CD14-positive monocyte (primary cell): ENCODE measurements around the gene ILK. TPM values are rescaled to one million over a fixed set of nuclear protein-coding genes. Genes with fewer than 3 reads are reported as not detected.

Experiments used
- DNase-seq, 3 donors: peaks; one replicate each; pipeline ENCODE4 v3.0.0-alpha.2; 2011 to 2022
- H2AFZ ChIP-seq: 2 replicates; pipeline ENCODE4 v1.6.0; 2012; ENCODE audit warnings: mild to moderate bottlenecking, low read depth, low read length, inconsistent platforms; ENCODE audit not compliant: insufficient read depth, poor library complexity, severe bottlenecking
- H3K27ac ChIP-seq, 2 donors: 1 replicate in 1 of 2; 2 replicates in 1 of 2; pipeline ENCODE4 v1.5.1; 2012 to 2013; ENCODE audit warnings: low read length in 2 of 2, control low read depth in 1 of 2, inconsistent platforms in 1 of 2, low read depth in 1 of 2, mild to moderate bottlenecking in 1 of 2
- H3K27me3 ChIP-seq, 2 donors: one replicate each; pipeline versions ENCODE4 v1.6.0 to v1.6.1; 2011 to 2013; ENCODE audit warnings: low read length in 2 of 2; ENCODE audit not compliant: control insufficient read depth in 2 of 2, insufficient read depth in 2 of 2
- H3K36me3 ChIP-seq, 2 donors: replicated peaks in 1 of 2; 1 replicate in 1 of 2; 2 replicates in 1 of 2; pipeline versions ENCODE4 v1.5.1 to v1.6.1; 2012 to 2013; ENCODE audit warnings: low read length in 2 of 2, control low read depth in 1 of 2, inconsistent platforms in 1 of 2, mild to moderate bottlenecking in 1 of 2; ENCODE audit not compliant: insufficient read depth in 2 of 2, control insufficient read depth in 1 of 2
- H3K4me1 ChIP-seq, 2 donors: 1 replicate in 1 of 2; 2 replicates in 1 of 2; pipeline versions ENCODE4 v1.5.1 to v1.6.1; 2012 to 2013; ENCODE audit warnings: low read length in 2 of 2, control low read depth in 1 of 2, inconsistent platforms in 1 of 2, mild to moderate bottlenecking in 1 of 2, moderate library complexity in 1 of 2; ENCODE audit not compliant: insufficient read depth in 2 of 2, control insufficient read depth in 1 of 2
- H3K4me2 ChIP-seq: replicated peaks from 2 replicates; pipeline ENCODE3; 2012; ENCODE audit warnings: low read length, moderate library complexity, mild to moderate bottlenecking; ENCODE audit not compliant: poor library complexity, severe bottlenecking; ENCODE audit errors: extremely low read depth
- H3K4me3 ChIP-seq, 3 experiments: fragments of 200-600 bp in 1 of 3; sonication (generic) in 1 of 3; replicated peaks in 1 of 3; 1 replicate in 2 of 3; 2 replicates in 1 of 3; pipeline ENCODE4 v1.5.1; 2011 to 2013; ENCODE audit warnings: low read length in 3 of 3, mild to moderate bottlenecking in 3 of 3, control low read depth in 2 of 3, low read depth in 2 of 3, inconsistent platforms in 1 of 3, moderate library complexity in 1 of 3
- H3K79me2 ChIP-seq: 2 replicates; pipeline ENCODE4 v1.6.0; 2012; ENCODE audit warnings: mild to moderate bottlenecking, control low read depth, inconsistent platforms, low read length, moderate library complexity; ENCODE audit not compliant: insufficient read depth
- H3K9ac ChIP-seq: 2 replicates; pipeline ENCODE4 v1.6.0; 2017; ENCODE audit warnings: low read length, mild to moderate bottlenecking; ENCODE audit not compliant: insufficient read depth, poor library complexity, severe bottlenecking
- H3K9me3 ChIP-seq, 2 donors: replicated peaks in 1 of 2; 1 replicate in 1 of 2; 2 replicates in 1 of 2; pipeline versions ENCODE4 v1.5.1 to v1.6.1; 2012 to 2013; ENCODE audit warnings: low read length in 2 of 2, control low read depth in 1 of 2; ENCODE audit not compliant: control insufficient read depth in 1 of 2, insufficient read depth in 1 of 2
- H4K20me1 ChIP-seq: 2 replicates; pipeline ENCODE4 v1.6.0; 2012; ENCODE audit warnings: mild to moderate bottlenecking, low read length, control low read depth, moderate library complexity; ENCODE audit not compliant: insufficient read depth
- H3K27ac Mint-ChIP-seq, 7 donors: one replicate each; pipeline ENCODE4 v1.8.0; 2020; ENCODE audit warnings: mild to moderate bottlenecking in 7 of 7, mixed read lengths in 7 of 7, moderate library complexity in 6 of 7, inconsistent platforms in 2 of 7
- H3K27me3 Mint-ChIP-seq, 3 donors: one replicate each; pipeline ENCODE4 v1.8.0; 2021 to 2022; ENCODE audit warnings: low read depth in 3 of 3, mild to moderate bottlenecking in 3 of 3, mixed read lengths in 3 of 3, moderate library complexity in 3 of 3, inconsistent platforms in 1 of 3
- H3K36me3 Mint-ChIP-seq, 2 donors: one replicate each; pipeline ENCODE4 v1.8.0; 2020; ENCODE audit warnings: mixed read lengths in 2 of 2, inconsistent platforms in 1 of 2, mild to moderate bottlenecking in 1 of 2
- H3K4me1 Mint-ChIP-seq: one replicate; pipeline ENCODE4 v1.8.0; 2020; ENCODE audit warnings: mild to moderate bottlenecking, mixed read lengths
- H3K4me3 Mint-ChIP-seq, 2 donors: one replicate each; pipeline ENCODE4 v1.8.0; 2020; ENCODE audit warnings: mild to moderate bottlenecking in 2 of 2, mixed read lengths in 2 of 2, moderate library complexity in 1 of 2
- H3K9me3 Mint-ChIP-seq, 7 donors: one replicate each; pipeline ENCODE4 v1.8.0; 2020 to 2022; ENCODE audit warnings: mixed read lengths in 7 of 7, mild to moderate bottlenecking in 6 of 7, moderate library complexity in 6 of 7, inconsistent platforms in 2 of 7
- WGBS: methylation state at CpG from one replicate; pipeline ENCODE4 v1.1.5; 2013; ENCODE audit warnings: missing lambda C conversion rate; ENCODE audit not compliant: insufficient coverage; 5-methylcytosine and 5-hydroxymethylcytosine counted together
- intact Hi-C, 2 donors: fragments of 100-400 bp; cut with micrococcal nuclease; formaldehyde crosslinking; loops; one replicate each; pipeline versions ENCODE4 v1.15.0 to v1.15.1; 2023
- polyA plus RNA-seq, 3 donors: library from polyadenylated mRNA; depleted of rRNA in 1 of 3; unstranded in 2 of 3; stranded (reverse) in 1 of 3; fragments of 300-500 nt in 2 of 3; fragments of >200 nt in 1 of 3; fragmentation: Illumina TruSeq in 2 of 3; gene quantifications; 1 replicate in 2 of 3; 2 replicates in 1 of 3; pipeline ENCODE4 v1.2.3, GENCODE V29; 2012 to 2021
- TF ChIP-seq, protein P1 (sequence below): fragments of 200-600 bp; IDR thresholded peaks from one replicate; pipeline ENCODE4 v1.8.0; 2022; ENCODE audit warnings: antibody characterized with exemption, mild to moderate bottlenecking

The ILK gene
- polyA plus RNA-seq, 3 donors, result 165 to 271 (median 250) TPM

- Histone ChIP-seq H3K4me1 (peaks cover 68 to 73% of the 10 kb centered on the region in 2 donors), H3K4me3 (no peak overlapping the region), H3K27me3 (no peaks in the 10 kb centered on the region), H3K36me3 (peaks cover 43 to 47% of the 10 kb centered on the region in 2 donors), H3K9me3 (no peaks in the 10 kb centered on the region), H3K27ac (peak overlapping the region; percentile 1 to 99), H3K79me2 (peaks cover 79% of the 10 kb centered on the region), H4K20me1 (peaks cover 40% of the 10 kb centered on the region), H2AFZ (no peak overlapping the region), H3K9ac (no peak overlapping the region), H3K4me2 (no peak overlapping the region)
- no peak for DNase-seq
- H3K4me1 Mint-ChIP-seq, result peaks cover 15% of the 10 kb centered on the region
- intact Hi-C loops, result loop anchor here in 1 of 2 donors (10.0 kb wide), 1 partner anchor 124 kb away; the partner anchor contains the start of genes ARFIP2 and TIMM10B
- no peaks in the 10 kb centered on the region for H3K27me3 Mint-ChIP-seq
- H3K36me3 Mint-ChIP-seq, result peaks cover 42 to 54% of the 10 kb centered on the region in 2 donors
- H3K4me3 Mint-ChIP-seq, result no peak overlapping the region
- H3K9me3 Mint-ChIP-seq, result no peaks in the 10 kb centered on the region
- TF ChIP-seq, protein P1, sequence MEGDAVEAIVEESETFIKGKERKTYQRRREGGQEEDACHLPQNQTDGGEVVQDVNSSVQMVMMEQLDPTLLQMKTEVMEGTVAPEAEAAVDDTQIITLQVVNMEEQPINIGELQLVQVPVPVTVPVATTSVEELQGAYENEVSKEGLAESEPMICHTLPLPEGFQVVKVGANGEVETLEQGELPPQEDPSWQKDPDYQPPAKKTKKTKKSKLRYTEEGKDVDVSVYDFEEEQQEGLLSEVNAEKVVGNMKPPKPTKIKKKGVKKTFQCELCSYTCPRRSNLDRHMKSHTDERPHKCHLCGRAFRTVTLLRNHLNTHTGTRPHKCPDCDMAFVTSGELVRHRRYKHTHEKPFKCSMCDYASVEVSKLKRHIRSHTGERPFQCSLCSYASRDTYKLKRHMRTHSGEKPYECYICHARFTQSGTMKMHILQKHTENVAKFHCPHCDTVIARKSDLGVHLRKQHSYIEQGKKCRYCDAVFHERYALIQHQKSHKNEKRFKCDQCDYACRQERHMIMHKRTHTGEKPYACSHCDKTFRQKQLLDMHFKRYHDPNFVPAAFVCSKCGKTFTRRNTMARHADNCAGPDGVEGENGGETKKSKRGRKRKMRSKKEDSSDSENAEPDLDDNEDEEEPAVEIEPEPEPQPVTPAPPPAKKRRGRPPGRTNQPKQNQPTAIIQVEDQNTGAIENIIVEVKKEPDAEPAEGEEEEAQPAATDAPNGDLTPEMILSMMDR, result no peak
- WGBS, result 98% methylated on average over 5 of the region's 14 CpGs
- peak overlapping the region in 5 of 7 donors; percentile 41 to 93 (median 72) for H3K27ac Mint-ChIP-seq
Measured at GRCh38 chr11:6608726-6609501, 5.3 kb downstream of the ILK start.

DNA sequence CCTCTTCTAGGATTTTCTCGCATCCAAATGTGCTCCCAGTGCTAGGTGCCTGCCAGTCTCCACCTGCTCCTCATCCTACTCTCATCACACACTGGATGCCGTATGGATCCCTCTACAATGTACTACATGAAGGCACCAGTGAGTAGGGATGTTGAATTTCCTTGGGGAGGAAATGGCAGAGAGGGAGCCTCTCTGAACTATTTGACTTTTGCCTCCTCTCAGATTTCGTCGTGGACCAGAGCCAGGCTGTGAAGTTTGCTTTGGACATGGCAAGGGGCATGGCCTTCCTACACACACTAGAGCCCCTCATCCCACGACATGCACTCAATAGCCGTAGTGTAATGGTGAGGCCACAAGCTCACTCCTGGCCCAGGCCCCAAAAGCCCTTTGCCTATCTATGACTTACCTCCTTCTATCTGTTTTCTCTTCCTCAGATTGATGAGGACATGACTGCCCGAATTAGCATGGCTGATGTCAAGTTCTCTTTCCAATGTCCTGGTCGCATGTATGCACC lies 6.0 kb downstream of the ILK start:
- H3K9me3 ChIP-seq, result no peaks in the 10 kb centered on the region
- intact Hi-C loops, result loop anchor here (5.0 to 10.0 kb wide), 6 partner anchors 43 to 377 kb away; partner anchors contain the start of genes ARFIP2 (in 2 of the 2), FHIP1B (in 2 of the 2), TIMM10B (in 2 of the 2) and CNGA4 (in 1 of the 2)
- TF ChIP-seq, protein P1, result no peak
- Mint-ChIP-seq H3K36me3 (peaks cover 42 to 54% of the 10 kb centered on the region in 2 donors), H3K4me1 (peaks cover 15% of the 10 kb centered on the region), H3K4me3 (no peak overlapping the region), H3K27me3 (no peaks in the 10 kb centered on the region), H3K9me3 (no peaks in the 10 kb centered on the region), H3K27ac (peak overlapping the region in 5 of 7 donors; percentile 52 to 95 (median 80))
- no peak overlapping the region for H2AFZ ChIP-seq
- H3K36me3 ChIP-seq, result peaks cover 49 to 53% of the 10 kb centered on the region in 2 donors
- H3K9ac ChIP-seq, result no peak overlapping the region
- H3K4me2 ChIP-seq, result no peak overlapping the region
- DNase-seq, result no peak
- peaks cover 40% of the 10 kb centered on the region for H4K20me1 ChIP-seq
- H3K27ac ChIP-seq, result peak overlapping the region; percentile 1 to 99
- H3K4me1 ChIP-seq, result peaks cover 64 to 69% of the 10 kb centered on the region in 2 donors
- H3K79me2 ChIP-seq, result peaks cover 72% of the 10 kb centered on the region
- H3K27me3 ChIP-seq, result no peaks in the 10 kb centered on the region
- H3K4me3 ChIP-seq, result no peak overlapping the region
- 100% methylated on average over 2 of the region's 8 CpGs for WGBS
